Panc1 (cell line): ENCODE results near the gene SLC25A45.

Experiments
- CTCF ChIP-seq: fragments of 450-650 bp; IDR thresholded peaks from 2 replicates; pipeline ENCODE4 v1.5.1; 2017; ENCODE audit warnings: mild to moderate bottlenecking
- POLR2AphosphoS5 ChIP-seq: IDR thresholded peaks from 2 replicates; pipeline ENCODE4 v1.6.1; 2012; ENCODE audit warnings: mild to moderate bottlenecking, low read depth, low read length, moderate library complexity
- SIN3A ChIP-seq: IDR thresholded peaks from 2 replicates; pipeline ENCODE4 v1.6.1; 2012; ENCODE audit warnings: low read depth, mild to moderate bottlenecking, low read length, moderate library complexity, borderline replicate concordance; ENCODE audit not compliant: insufficient read depth

GRCh38 chr11:65394125-65394536 is 11.7 kb upstream of the SLC25A45 start:
- TF ChIP-seq CTCF = no peak
- no peak for TF ChIP-seq POLR2AphosphoS5
- TF ChIP-seq SIN3A = no peak
